Effector CD4-positive, alpha-beta T cell (primary cell): Measurements from ENCODE around the gene GPR146.
A peak's percentile ranks its signal among the peaks of the same experiment; 100 is the strongest.
"Not testable (repeated sequence)": the region's sequence is repeated elsewhere in the genome, so short reads cannot be mapped to it uniquely, and the experiment has no call there.

Experiments used
- DNase-seq: peaks from one replicate; pipeline ENCODE4 v3.0.0-alpha.2; 2020

The GPR146 gene

GRCh38 chr7:1025743-1026581, 18.4 kb upstream of the GPR146 start:
- DNase-seq, result no peak

GRCh38 chr7:1026721-1027161, 17.6 kb upstream of the GPR146 start:
- no peak for DNase-seq

GRCh38 chr7:1027242-1028043, 16.9 kb upstream of the GPR146 start:
- DNase-seq, result no peak

- peak; percentile 71 for DNase-seq
Measured at GRCh38 chr7:1028044-1028770, 16.1 kb upstream of the GPR146 start.

- peak; percentile 50 for DNase-seq
Measured at GRCh38 chr7:1028775-1029636, 15.3 kb upstream of the GPR146 start.

- no peak for DNase-seq
Measured at GRCh38 chr7:1029637-1030443, 14.5 kb upstream of the GPR146 start.

- DNase-seq, result no peak
Measured at GRCh38 chr7:1030444-1031070, 13.8 kb upstream of the GPR146 start.

GRCh38 chr7:1031716-1032455, 12.5 kb upstream of the GPR146 start:
- DNase-seq, result no peak

- no peak for DNase-seq
Measured at GRCh38 chr7:1032536-1033181, 11.7 kb upstream of the GPR146 start.

- DNase-seq, result peak; percentile 31
Measured at GRCh38 chr7:1033546-1034145, 10.7 kb upstream of the GPR146 start.

GRCh38 chr7:1034769-1035168, 9.6 kb upstream of the GPR146 start:
- not testable (repeated sequence) for DNase-seq

- DNase-seq, result not testable (repeated sequence)
Measured at GRCh38 chr7:1036164-1036928, 8.0 kb upstream of the GPR146 start.

GRCh38 chr7:1040233-1040632, 4.1 kb upstream of the GPR146 start:
- not testable (repeated sequence) for DNase-seq

- no peak for DNase-seq
Measured at GRCh38 chr7:1040790-1041189, 3.6 kb upstream of the GPR146 start.

GRCh38 chr7:1041551-1042491, 2.5 kb upstream of the GPR146 start:
- DNase-seq, result no peak

GRCh38 chr7:1042492-1042833, 1.9 kb upstream of the GPR146 start:
- DNase-seq, result no peak

- no peak for DNase-seq
Measured at GRCh38 chr7:1043552-1044188, 676 bp upstream of the GPR146 start.
